ENCODE data around the gene JMJD8.

Gene JMJD8

DNA sequence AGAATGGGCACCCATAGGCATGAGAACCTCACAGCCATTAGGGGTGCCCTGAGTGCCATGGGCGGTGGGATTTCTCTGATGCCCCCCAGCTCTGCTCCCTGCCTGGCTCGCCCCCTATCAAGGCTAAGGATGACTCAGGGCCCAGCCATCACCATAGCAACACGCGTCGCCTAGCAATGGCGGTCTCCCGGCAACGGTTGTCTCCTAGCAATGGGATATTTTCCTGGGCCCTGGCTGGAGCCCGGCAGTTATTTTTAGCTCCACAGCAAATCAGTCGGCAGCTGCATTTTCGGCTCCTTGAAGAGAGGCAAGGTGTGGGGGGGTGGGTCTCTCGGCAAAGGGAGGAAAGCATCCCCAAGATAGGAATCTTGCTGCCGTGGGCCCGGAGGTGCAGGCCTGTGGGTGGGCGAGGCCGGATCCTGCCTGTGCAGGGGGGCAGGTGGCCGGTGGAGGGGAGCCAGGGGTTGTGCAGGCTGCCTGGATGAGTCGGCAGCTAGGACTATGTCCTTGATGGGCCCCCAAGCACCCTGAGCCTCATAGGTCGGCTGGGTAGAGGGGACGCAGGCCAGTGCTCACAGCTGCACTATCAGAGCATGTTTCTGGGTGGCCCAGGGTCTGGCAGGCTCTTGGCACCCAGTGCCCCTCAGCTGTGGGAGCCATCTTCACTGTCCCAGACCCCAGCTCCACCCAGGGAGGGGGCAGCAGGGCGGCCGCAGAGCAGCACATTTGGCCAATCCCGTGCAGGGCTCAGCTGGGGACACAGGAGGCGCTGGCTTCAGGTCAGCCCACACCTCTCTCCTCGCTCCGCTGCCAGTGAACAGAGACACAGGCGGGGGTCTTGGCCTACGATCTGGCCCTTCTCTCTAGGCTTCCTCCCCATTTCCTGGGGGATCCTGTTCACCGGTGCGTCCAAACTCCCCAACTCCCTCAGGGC lies 25.7 kb upstream of the JMJD8 start:
- DNase-seq (ENCODE audit: low read depth): no peak

DNA sequence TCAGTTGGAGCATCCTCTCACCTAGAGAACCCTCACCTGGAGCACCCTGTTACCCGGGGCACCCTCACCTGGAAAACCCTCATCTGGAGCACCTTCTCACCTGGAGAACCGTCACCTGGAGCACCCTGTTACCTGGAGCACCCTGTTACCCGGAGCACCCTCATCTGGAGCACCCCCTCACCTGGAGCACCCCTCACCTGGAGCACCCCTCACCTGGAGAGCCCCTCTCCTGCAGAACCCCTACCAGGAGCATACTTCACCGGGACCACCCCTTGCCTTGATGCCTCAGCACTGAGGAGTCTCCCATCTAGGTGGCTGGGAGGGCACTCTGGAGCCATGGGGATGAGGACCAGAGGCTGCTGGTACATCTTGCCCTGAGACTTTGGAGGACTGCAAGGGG lies 24.8 kb upstream of the JMJD8 start:
- no peak for DNase-seq (ENCODE audit: low read depth)

DNA sequence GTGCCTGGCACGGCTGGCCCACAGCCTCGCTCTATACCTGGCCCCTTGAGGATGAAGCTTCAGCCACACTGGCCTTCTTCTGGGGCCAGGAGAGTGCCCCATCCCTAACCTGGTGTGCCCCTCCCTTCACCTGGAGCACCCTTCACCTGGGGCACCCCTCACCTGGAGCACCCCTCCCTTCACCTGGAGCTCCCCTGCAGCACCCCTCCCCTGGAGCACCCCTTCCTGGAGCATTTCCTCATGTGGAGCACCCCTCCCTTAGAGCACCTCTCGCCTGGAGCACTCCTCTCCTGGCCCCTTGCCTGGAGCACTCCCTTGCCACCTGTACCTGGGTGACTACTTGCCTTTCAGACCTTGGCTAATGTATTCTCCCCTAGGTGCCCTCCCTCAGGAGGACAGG lies 23.9 kb upstream of the JMJD8 start:
- no peak for DNase-seq (ENCODE audit: low read depth)

DNA sequence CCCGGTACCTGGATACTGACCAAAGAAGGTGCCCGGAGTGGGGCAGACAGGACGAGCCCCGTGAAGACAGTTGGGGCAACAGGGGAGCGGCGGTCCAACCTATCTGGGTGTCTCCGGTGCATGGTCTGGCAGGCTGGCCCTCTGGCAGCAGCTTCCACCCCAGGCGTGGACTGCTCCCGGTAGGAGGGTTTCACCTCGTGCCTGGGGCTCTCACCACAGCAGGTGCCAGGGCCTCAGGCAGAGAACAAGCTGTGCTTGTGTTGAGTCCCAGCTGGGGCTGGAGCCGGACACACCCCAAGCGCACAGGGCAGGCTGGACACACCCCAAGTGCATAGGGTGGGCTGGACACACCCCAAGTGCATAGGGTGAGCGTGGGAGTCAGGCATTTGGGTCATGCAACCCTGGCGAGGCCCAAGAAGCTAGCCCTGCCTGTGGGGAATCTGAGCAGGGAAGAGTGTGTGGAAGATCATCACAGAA lies 23.0 kb upstream of the JMJD8 start:
- no peak for DNase-seq (ENCODE audit: low read depth)

DNA sequence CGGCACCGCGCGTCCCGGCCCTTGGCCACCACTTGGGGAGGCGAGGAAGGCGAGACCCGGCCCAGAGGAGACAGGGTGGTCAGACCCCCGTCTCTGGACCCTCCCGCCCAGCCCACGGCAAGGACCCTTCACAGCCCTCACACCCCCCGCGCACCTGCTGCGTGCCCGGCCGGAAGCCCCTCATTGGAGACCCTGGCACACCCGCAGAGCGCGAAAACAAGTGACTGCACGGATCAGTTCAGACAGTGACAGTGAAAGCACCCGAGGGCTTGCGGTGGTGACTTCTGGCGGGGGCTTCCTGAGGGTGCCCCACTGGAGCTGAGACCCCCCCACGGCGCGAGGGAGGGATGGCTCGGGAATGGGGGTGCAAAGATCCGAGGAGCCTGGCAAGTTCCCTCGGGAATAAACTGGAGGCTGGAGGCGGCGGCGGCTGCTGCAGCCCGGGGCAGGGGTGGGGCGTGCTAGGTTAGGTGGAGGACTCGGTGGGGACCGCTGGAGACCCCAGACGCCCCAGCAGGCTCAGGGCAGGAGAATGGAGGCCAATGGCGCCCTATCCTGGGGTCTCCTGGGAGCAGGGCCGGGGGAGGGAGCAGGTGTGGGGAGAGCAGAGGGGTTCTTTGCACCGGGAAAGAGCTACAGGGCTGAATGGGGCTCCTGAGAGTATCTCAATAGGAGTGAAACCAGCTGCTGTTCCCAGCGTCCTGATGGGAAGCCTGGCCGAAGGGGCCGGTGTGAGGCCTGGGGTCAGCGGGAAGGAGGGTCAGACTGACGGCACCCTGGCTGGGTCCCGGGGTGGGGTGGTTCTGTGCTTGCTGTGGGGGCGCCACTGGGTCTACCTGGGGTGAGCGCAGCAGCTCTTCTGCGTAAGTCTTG lies 22.3 kb upstream of the JMJD8 start:
- no peak for DNase-seq (ENCODE audit: low read depth)

DNA sequence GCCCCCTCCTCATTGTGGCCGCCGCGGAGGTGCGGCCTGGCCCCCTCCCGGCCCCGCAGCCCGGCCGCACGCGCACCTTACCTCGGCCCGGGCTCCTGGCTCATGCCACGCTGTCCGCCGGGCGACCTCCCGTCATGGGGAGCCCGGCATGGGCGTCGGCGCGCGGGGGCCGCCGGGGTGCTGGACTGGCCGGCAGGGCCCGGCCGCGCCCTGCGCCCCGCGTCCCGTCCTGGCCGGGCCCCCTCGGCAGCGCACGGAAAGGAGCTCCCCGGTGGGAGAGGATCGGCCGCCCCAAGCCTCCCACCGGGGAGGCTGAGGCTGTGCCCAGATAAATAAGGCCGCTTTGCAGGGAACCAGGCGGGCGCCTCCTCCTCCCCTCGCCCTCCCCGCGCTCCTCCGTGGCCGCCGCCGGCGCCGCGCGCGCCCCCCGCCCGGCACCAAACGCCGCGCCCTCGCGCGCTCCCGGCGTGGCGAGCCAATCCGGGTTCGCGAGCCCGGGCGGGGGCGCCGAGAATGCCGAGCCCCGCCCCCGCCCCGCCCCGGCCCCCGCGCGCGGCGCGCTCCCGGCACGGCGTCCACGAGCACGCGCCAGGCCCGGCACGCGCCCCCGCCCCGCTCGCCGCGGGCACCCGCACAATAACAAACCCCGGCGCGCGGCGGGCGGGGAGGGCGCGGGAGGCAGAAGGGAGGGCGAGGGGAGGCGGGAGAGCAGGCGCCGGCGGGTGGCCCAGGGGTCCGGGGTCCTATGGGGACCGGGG lies 21.5 kb upstream of the JMJD8 start, which contains the start of gene FBXL16:
Gene FBXL16, minus strand, starts transcription at position 371 of the 758 bp plus-strand sequence. CDS start 8,396 bp downstream, outside the sequence.
- DNase-seq (ENCODE audit: low read depth): no peak

DNA sequence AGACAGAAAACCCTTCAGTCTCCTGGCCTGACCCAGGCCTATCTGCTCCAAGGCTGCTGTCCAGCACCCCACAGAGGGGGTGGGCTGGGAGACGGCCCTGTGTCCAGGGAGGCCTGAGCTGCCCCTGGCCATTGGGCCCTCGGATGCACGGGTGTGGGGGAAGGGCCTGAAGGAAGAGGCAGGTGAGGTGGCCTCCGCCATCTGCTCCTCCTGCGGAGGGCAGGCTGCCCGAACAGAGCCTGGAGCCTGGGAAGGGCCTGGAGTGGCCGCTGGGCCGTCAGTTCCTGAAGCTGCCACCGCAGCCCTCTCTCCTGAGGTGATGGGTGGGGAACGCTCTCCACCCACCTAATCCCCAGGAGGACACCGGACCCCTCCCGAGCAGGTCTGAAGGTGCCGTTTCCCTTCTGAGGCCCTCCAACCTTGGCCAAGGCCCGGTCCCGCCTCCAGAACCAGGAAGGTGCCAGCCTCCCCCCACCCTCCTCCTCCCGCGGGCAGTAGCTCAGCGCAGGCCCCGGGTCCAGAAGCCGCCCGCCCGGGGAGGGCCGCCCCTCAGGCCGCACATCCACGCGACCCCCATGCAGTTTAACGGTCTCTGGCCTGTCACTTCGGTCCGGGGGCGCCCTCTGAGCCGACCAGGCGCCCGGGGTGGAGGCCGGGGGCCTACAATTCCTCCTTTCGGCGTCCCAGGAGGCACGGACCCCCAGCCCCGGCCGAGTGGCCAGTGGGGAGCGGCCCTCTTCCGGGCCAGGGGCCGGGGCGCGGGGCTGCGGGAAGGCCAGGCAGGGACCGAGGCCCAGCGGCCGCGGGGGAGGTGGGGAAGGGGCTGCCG lies 20.6 kb upstream of the JMJD8 start:
- DNase-seq (ENCODE audit: low read depth): no peak

DNA sequence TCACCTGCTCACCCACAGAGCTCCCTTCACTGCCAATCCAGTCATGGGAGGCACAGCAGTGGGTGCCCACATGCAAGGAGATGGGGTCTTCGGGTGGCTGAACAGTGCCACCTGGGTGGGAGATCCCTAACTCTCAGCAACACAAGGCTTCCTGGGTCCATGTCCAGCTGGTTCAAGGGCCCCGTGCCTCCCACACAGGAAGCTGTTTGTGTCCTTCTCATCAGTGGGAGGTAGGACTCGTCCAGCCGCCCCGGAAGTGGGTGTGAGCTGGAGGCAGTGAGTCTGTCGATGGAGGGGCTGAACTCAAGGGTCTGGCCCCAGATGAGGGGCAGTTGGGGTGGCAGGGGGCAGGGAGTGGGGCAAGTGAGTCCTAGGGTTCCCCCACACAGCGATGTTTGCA lies 19.9 kb upstream of the JMJD8 start:
- no peak for DNase-seq (ENCODE audit: low read depth)

DNA sequence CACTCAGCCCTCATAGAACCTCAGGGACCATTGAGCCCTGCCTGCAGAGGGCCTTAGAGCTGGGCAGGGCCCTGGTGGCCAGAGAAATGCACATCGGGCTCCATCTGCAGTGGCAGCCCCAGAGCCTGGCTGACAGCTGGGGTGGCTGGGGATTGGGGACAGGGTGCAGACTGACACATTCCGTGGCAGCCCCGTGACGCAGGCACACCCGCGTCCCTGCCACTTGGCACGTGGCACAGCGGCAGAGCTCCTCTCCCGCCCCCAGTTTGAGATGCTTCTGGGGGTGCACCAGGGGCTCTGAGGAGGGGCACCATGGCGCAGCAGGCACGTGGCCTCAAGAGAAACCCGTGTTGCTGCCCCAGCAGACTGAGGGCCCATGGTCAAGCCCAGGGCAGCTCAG lies 19.3 kb upstream of the JMJD8 start:
- no peak for DNase-seq (ENCODE audit: low read depth)

DNA sequence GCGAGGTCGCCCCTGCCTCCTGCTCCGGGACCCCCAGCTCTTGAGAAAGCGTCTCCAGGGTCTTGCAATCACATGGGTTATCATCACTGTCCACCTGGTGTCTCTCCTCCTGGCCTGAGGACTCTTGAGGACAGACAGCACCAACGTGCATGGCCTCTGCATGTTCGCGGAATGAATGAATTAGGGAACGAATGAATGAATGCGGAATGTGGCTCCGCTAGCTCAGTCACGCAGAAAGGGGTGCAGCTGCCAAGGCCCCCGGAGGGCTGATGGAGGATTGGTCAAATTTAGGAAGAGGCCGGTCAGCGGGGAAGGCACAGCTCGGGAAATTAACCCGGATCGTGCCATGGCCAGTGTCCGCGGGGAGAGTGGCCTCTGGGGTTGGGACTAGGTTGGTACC lies 18.2 kb upstream of the JMJD8 start:
- DNase-seq (ENCODE audit: low read depth): no peak

DNA sequence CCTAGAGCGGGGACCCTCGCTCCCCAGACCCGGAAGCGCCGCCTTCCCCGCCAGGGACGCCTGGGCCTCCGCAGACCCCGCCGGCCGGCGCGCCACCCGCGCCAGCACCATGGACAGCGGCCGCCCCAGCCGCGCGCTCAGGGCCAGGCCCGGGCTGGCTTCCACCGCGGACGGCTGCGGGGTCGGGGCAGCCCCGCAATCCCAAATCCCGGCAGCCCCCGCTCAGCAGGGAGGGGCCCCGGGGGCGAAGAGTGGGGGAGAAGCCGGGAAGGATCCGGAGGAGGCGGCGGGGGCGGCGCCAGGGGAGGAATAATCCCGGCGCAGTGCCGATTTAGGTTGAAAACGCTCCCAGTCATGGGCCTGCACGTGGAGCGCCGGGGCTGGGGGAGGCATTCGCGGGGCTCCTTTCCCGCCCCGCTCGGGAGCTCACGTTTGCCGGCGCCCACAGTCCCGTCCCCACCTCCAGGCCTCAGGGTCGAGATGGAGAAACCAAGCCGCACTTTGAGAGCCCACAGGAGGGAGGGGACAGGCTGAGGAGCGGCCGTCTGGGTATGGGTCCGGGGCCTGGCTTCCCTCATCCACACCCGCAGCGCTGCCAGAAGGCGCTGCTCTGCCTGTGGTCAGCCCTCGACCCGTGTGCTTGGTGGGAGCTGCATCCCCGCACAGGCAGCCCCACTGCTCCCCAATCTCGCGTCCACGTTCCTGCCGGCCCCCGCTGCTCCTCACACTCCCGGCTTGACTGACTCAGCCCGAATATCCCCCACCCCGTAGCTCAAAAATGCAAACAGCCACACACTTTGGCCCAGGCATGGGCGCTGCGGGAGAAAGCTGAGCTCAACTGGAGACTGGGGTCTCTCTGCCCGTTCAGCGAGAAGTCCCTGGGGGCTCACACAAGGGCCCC lies 16.8 kb upstream of the JMJD8 start:
- no peak for DNase-seq (ENCODE audit: low read depth)

DNA sequence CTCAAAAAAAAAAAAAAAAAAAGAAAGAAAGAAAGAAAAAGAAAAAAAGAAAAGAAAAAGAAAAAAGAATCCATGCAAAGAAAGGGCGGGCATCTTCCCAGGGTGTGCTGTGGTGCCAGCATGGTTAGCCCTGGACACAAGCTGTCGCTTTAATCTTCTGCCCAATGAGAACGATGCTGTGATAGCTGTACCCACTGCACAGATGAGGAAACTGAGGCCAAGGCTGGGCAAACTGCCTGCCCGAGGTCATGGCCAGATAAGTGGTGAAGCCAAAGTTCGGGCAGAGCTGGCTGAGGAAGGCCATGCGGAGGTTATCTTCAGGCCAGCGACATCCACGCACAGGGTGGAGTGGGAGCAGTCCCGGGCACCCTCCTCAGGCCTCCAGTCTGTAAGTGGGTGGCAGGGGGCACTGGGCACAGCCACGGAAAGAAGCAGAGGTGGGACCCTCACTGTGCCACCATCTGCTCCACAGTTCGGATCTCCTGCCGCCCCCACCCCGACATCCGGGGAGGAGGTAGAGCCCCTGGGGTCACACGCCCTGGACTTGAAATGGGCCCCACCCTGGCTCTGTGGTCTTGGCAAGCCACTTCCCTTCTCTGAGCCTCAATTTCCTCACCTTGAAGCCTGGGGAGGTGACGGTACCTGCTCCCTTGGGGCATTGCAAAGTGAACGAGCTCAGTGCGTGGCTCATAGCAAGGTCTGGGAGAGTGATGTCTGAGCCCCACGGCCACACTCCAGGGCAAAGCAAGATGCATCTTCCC lies 15.0 kb upstream of the JMJD8 start:
- DNase-seq (ENCODE audit: low read depth): no peak

DNA sequence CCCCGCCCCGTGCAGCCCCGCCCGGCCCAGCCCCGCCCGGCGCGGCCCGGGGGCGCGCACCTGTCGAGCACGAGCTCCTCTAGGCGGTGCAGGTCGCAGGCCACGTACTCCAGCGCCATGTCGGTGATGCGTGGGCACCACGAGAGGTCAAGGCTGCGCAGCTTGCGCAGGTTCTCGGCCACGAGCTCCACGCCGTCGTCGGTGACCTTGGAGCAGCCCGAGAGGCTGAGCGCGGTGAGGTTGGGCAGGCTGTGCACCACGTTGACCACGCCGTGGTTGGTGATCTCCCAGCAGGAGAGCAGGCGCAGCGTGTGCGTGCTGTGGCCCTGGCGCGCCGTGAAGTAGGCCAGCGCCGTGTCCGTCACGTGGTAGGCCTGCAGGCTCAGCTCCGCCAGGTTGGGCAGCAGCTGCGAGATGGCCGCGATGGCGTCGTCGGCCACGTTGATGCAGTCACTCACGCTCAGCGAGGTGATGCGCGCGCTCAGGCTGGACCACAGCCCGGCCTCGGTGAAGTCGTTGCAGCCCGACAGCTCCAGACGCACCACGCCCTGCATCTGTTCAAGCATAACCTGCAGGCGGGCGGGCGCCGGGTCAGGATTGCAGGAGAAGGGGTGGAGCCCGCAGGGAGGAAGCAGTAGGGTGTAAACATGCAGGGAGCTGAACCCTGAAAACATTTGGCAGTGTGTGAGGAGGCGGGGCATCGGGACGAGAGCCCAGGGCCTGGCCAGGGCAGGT lies 11.4 kb upstream of the JMJD8 start:
- DNase-seq (ENCODE audit: low read depth): peak; percentile 39

DNA sequence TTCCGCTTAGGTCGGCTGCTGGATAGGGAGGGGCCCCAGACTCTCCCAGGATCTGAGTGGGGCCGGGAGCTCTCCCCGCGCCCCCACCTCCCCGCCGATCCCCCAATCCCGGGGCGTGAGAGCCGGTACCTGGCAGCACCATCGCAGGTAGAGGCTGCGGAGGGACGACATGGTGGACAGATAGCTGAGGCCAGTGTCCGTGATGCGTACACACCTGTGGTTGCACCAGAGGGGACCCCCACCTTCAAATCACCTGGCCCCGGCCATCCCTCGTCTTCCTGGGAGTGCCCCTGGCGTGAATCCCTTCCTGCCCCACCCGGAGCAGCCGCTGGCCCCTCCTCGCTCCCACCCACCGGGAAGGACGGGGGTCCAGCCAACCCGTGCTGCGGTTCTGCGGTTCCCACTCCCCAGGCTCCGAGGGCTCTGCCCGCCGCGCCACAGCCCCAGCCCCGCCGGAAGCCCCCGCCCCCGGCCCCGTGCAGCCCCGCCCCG lies 10.8 kb upstream of the JMJD8 start:
- DNase-seq (ENCODE audit: low read depth): peak; percentile 51

DNA sequence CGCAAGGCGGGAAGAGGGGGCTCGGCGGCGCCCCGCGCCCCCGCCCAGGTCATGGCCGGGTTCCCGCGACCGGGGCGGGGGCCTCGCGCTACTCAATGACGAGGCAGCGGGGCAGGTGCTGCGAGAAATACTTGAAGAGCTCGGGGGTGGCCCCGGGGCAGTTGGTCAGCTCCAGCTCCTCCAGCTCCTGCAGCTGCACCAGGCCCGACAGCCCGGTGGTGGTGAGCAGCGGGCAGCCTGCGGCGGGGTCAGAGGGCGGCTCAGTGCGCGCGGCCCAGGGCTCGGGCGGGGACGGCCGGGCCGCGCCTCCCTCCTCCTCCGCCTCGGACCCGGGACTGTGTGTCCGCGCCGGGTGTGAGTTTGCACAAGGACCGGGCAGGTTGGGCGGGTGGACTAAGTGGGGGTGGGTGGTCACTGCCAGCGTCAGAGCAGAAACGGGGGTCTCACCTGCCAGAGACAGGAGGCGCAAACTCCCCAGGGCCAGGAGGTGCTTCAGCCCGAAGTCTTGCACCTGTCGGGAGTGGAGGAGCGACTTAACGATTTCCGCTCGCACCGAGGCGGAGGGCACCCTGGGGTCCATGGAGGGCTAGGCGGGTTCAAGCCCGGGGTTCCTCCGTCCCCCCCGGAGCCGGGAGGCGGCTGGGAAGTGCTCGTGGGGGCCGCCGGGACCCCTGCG lies 10.2 kb upstream of the JMJD8 start:
- DNase-seq (ENCODE audit: low read depth): no peak

DNA sequence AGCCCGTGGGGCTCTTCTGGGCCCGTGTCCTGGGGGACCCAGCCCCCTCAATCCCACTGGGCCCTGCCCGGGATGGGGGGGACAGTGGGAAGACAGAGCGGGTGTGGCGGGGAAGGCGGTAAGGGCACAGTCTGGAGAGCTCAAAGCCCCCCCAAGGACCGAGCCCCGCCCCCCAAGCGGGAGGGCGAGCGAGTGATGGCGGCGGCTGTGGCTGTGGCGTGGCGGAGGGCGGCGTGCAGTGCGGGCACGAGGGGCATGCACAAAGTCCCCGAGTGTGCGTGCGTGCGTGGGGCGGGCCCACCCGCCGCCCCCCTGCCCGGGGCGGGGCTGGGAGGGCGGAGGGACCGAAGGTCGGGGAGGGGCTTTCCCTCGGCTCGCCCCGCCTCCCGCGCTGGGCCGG lies 9.6 kb upstream of the JMJD8 start:
- DNase-seq (ENCODE audit: low read depth): no peak

DNA sequence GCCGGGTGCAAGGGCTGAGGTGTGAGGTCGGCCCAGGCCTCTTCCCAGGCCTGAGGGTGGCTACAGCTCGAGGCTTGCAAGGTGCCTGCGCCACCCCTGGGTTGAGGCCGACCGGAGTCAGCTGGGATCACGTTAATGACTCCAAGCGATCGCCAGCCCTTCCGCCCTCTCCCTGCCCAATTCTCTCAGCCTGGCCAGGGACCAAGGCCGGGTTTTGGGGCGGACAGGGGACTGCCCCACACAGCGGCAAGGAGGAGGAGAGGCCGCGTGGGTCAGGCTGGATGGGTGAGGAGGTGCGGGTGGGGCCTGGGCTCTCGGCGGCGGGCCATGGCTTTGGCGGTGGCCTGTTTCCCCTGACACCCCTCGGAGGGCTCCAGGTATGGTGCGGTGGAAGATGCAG lies 9.2 kb upstream of the JMJD8 start:
- DNase-seq (ENCODE audit: low read depth): no peak

All from T-helper 22 cell (primary cell).